Heart right ventricle (tissue), 16 donors: ENCODE data around the gene PDIA6. TPM values are rescaled to one million over a fixed set of nuclear protein-coding genes. Genes with fewer than 3 reads are reported as not detected.

Source experiments
- ATAC-seq, 8 donors: fragments of 200-7000 bp; cut with Tn5 transposase; one replicate each; pipeline ENCODE4 v1.9.1; 2020; ENCODE audit warnings: mild to moderate bottlenecking in 8 of 8, moderate library complexity in 8 of 8, moderate number of reproducible peaks in 1 of 8
- DNase-seq, 2 donors: peaks; one replicate each; pipeline ENCODE4 v3.0.0-alpha.2; 2020
- H3K27ac ChIP-seq, 10 donors: fragments of 200-600 bp; sonication (generic) in 2 of 10; one replicate each; pipeline versions ENCODE4 v1.5.0 to v1.8.0; 2020 to 2022; ENCODE audit warnings: mild to moderate bottlenecking in 3 of 10
- H3K27me3 ChIP-seq, 7 donors: fragments of 200-600 bp; one replicate each; pipeline ENCODE4 v1.8.0; 2021 to 2022; ENCODE audit warnings: mild to moderate bottlenecking in 2 of 7
- H3K36me3 ChIP-seq, 9 donors: fragments of 200-600 bp; sonication (generic) in 1 of 9; one replicate each; pipeline versions ENCODE4 v1.5.0 to v1.8.0; 2020 to 2022; ENCODE audit warnings: mild to moderate bottlenecking in 2 of 9
- H3K4me1 ChIP-seq, 9 donors: fragments of 200-600 bp; sonication (generic) in 1 of 9; one replicate each; pipeline versions ENCODE4 v1.5.0 to v1.8.0; 2020 to 2022; ENCODE audit warnings: mild to moderate bottlenecking in 4 of 9
- H3K4me3 ChIP-seq, 10 donors: fragments of 200-600 bp; sonication (generic) in 2 of 10; one replicate each; pipeline versions ENCODE4 v1.5.0 to v1.8.0; 2020 to 2022; ENCODE audit warnings: mild to moderate bottlenecking in 7 of 10, moderate library complexity in 2 of 10
- H3K9me3 ChIP-seq, 11 donors: fragments of 200-600 bp in 10 of 11; sonication (generic) in 2 of 11; one replicate each; pipeline versions ENCODE4 v1.5.0 to v1.8.0; 2013 to 2022; ENCODE audit warnings: mild to moderate bottlenecking in 2 of 11, control low read depth in 1 of 11, moderate library complexity in 1 of 11
- WGBS, 2 donors: extraction: QIAGEN DNeasy Blood & Tissue Kit; methylation state at CpG; one replicate each; pipeline ENCODE4 v1.1.7; 2013; ENCODE audit warnings: inconsistent platforms in 1 of 2; 5-methylcytosine and 5-hydroxymethylcytosine counted together
- intact Hi-C, 10 donors: fragments of 100-400 bp; cut with DNase I; formaldehyde crosslinking; loops; one replicate each; pipeline versions ENCODE4 v1.11.1 to v1.14.2; 2022
- polyA plus RNA-seq, 2 donors: library from polyadenylated mRNA; stranded (reverse); fragments of 200-250 nt; gene quantifications; one replicate each; pipeline ENCODE4 v1.2.3, GENCODE V29; 2013
- total RNA-seq, 10 donors: library from RNA; stranded (reverse); fragmentation: NEBNext Ultra II Directional in 3 of 10; extraction: Animal tissue kit (Norgen Biotek cat#: 25700) in 3 of 10; gene quantifications; one replicate each; pipeline versions ENCODE4 v1.2.1 to v1.2.4, GENCODE V29; 2021 to 2023
- TF ChIP-seq, protein P1 (sequence below), 9 donors: fragments of 200-600 bp; sonication (generic) in 2 of 9; IDR thresholded peaks; one replicate each; pipeline versions ENCODE4 v1.5.0 to v1.8.0; 2021 to 2022; ENCODE audit warnings: antibody characterized with exemption in 9 of 9, mild to moderate bottlenecking in 5 of 9, moderate library complexity in 1 of 9
- donor health status: Arrhythmogenic right ventricular cardiomyopathy.
- donor health status: ischemic (EF 13 %, LVEDD 7.1; RV severe dilation, severe dysfunction).
- donor health status: healthy with polysubstance abuse.
- donor health status: DM: no; HTN: yes; CAD: no.
- donor health status: DM: no; HTN: no; CAD: no.
- donor health status: ischemic (EF 25% LVEDD 6.9; RV normal size, moderate dysfunction).
- donor health status: ischemic (EF 25% LVEDD 5.7; RV mildly dilated, moderate dysfunction).
- donor health status: healthy.
- donor health status: DM: yes; HTN: yes; CAD: no.
- donor health status: Ischemic cardiomyopathy.
- donor health status: ischemic (EF 35%, LVEDD 5.7; RV mildly dilated, moderate dysfunction).
- donor health status: nonischemic (EF 11% LVEDD 7.7; RV severe dilation, severe dysfunction).
- donor health status: DM: yes; HTN: yes; CAD: no.
- donor health status: PGD.
- donor health status: ischemic (EF 29% LVEDD 5.4; RV normal size, mild dysfunction).
- donor health status: nonischemic (EF 23%, LVEDD 6.1; RV moderate dilation, normal function).

Gene PDIA6
- total and polyA plus RNA-seq, 12 donors: 24.7 to 317 (median 107) TPM

DNA sequence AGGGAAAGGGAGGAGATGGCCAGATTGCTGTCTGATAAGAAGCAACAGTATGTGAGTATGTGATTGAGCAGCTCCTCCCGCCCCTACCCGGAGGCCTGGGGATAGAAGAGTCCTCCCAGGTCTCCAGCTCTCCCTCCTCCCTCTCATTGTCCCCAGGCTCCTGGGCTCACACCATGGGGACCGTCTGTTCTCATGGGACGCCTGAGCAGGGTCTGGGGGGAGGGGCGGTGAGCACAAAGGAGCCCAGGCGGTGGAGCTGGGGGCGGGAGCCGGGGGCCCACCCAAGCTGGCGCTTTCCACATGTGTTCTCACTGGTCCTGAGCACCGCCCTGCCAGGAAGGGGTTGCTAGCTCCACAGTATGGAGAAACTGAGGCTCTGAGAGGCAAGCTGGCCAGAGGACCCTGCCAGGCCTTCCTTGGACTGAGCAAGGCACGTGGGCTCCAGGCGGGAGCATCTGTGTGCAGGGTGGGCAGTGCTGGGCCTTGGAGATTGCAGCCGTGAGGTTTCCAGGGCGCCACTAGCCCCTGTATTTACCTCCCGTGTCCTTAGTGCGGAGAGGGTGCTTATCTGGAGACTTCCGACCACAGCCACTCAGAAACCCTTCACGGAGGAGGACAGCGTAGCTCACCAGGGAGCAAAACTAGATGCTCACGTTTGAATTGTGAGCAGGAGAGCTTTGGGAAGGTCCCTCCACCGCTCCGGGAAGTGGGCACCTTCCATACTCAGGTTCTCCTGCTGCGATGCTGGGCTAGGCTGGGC lies 37.4 kb downstream of the PDIA6 start:
- DNase-seq (no peak), ATAC-seq (no peak)
- intact Hi-C loops: no loop called here
- Histone ChIP-seq H3K27me3 (no peaks in the 10 kb centered on the region), H3K9me3 (no peaks in the 10 kb centered on the region), H3K36me3 (peaks cover 0 to 32% (median 5%) of the 10 kb centered on the region in 9 donors), H3K4me1 (peaks cover 0 to 28% (median 17%) of the 10 kb centered on the region in 9 donors), H3K27ac (peak overlapping the region in 6 of 10 donors; percentile 40 to 69 (median 59)), H3K4me3 (no peak overlapping the region)
- 70% methylated on average over 23 of the region's 23 CpGs for WGBS, 2 donors
- TF ChIP-seq, protein P1, sequence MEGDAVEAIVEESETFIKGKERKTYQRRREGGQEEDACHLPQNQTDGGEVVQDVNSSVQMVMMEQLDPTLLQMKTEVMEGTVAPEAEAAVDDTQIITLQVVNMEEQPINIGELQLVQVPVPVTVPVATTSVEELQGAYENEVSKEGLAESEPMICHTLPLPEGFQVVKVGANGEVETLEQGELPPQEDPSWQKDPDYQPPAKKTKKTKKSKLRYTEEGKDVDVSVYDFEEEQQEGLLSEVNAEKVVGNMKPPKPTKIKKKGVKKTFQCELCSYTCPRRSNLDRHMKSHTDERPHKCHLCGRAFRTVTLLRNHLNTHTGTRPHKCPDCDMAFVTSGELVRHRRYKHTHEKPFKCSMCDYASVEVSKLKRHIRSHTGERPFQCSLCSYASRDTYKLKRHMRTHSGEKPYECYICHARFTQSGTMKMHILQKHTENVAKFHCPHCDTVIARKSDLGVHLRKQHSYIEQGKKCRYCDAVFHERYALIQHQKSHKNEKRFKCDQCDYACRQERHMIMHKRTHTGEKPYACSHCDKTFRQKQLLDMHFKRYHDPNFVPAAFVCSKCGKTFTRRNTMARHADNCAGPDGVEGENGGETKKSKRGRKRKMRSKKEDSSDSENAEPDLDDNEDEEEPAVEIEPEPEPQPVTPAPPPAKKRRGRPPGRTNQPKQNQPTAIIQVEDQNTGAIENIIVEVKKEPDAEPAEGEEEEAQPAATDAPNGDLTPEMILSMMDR (IDR thresholded peaks at IDR 0.05): no peak

DNA sequence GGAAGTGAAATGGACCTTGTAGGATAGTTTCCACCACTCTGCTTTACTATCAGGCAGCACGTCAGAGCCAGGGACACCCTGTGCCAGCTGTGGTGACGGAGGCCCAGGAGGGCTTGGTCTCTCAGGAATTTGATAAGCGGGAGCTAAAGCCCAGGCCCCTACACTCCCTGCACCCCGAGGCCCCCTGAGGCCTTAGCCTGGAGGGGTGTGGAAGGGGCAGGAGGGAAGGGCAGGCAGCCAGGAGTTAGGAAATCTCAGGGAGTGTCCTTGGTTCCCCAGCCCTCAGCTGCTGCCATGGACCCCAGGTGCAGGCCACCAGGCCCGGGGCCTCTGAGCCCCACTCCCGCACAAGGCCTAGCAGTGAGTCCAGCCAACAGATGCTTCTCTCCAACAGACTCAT lies 38.2 kb downstream of the PDIA6 start:
- intact Hi-C loops: no loop called here
- Histone ChIP-seq H3K4me1 (peaks cover 0 to 28% (median 17%) of the 10 kb centered on the region in 9 donors), H3K36me3 (peaks cover 0 to 24% (median 0%) of the 10 kb centered on the region in 9 donors), H3K27me3 (no peaks in the 10 kb centered on the region), H3K4me3 (no peak overlapping the region), H3K27ac (peak overlapping the region in 9 of 10 donors; percentile 18 to 69 (median 56)), H3K9me3 (no peaks in the 10 kb centered on the region)
- ATAC-seq (peak in 7 of 8 donors; percentile 36 to 89 (median 76)), DNase-seq (peak in 1 of 2 donors; percentile 51)
- TF ChIP-seq, protein P1 (IDR thresholded peaks at IDR 0.05): no peak
- 41 to 49% methylated on average over 6 of the region's 6 CpGs for WGBS, 2 donors

DNA sequence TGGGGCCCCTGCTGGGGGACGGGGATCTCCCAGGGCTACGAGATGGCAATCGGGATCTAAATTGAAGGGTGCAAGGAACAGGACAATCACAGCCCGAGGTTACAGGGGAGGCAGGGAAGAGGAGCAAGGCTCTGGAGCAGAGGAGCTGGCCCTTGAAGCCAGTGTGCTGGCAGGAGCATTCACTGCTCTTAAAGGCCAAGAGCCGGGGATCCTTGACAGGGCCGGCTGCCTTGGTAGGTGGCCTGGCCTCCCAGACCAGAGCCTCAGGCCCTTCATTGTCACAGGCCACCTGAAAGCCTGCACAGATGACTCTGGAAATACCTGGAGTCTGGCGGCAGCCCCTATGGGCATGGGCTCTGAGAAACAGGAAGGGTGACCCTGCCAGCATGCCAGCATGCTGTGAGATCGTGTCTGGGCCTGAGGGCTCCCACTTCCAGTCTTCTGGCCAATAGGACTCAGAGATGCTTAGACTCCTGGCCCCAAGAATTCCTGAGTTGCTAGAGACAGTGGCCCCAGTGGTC lies 38.7 kb downstream of the PDIA6 start:
- no peak for DNase-seq
- intact Hi-C loops: no loop called here
- 61 to 62% methylated on average over 8 of the region's 8 CpGs for WGBS, 2 donors
- Histone ChIP-seq H3K9me3 (no peaks in the 10 kb centered on the region), H3K4me3 (no peak overlapping the region), H3K27ac (peak overlapping the region in 9 of 10 donors; percentile 18 to 69 (median 56)), H3K36me3 (peaks cover 0 to 22% (median 0%) of the 10 kb centered on the region in 9 donors), H3K27me3 (no peaks in the 10 kb centered on the region), H3K4me1 (peaks cover 0 to 28% (median 17%) of the 10 kb centered on the region in 9 donors)
- TF ChIP-seq, protein P1 (IDR thresholded peaks at IDR 0.05): no peak
- peak in 3 of 8 donors; percentile 3 to 14 (median 10) for ATAC-seq

DNA sequence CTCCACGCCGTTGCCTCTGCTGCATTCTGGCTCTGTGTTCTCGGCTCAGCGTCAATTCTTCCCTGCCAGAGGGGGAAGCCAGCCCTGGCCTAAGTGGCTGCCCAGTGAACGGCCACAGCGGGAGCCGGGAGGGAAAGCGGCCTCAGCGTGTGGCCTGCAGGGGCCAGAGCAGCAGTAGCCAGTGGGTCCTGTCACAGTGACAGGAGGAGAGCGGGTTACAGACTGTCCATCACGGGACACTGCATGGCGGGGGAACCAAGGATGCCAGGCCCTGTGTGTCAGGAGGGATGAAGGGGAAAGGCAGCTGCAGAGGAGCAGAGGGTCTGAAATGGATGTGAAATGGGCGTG lies 39.7 kb downstream of the PDIA6 start:
- Histone ChIP-seq H3K27ac (no peak overlapping the region), H3K27me3 (no peaks in the 10 kb centered on the region), H3K4me1 (peaks cover 0 to 24% (median 17%) of the 10 kb centered on the region in 9 donors), H3K9me3 (no peaks in the 10 kb centered on the region), H3K36me3 (peaks cover 0 to 12% (median 0%) of the 10 kb centered on the region in 9 donors), H3K4me3 (no peak overlapping the region)
- WGBS, 2 donors: 79 to 85% methylated on average over 13 of the region's 13 CpGs
- intact Hi-C loops: no loop called here
- TF ChIP-seq, protein P1 (IDR thresholded peaks at IDR 0.05): no peak
- DNase-seq (no peak), ATAC-seq (no peak)
